ENCODE results near the gene HDAC1.
"Not testable (repeated sequence)": the region's sequence is repeated elsewhere in the genome, so short reads cannot be mapped to it uniquely, and the experiment has no call there.

The HDAC1 gene

GRCh38 chr1:32257227-32257508 lies 34.7 kb upstream of the HDAC1 start:
- Histone ChIP-seq H3K4me2 (ENCODE audit: low read length) (no peak overlapping the region), H3K27me3 (ENCODE audit: control insufficient read depth, insufficient read depth, low read length) (peaks cover 20% of the 10 kb centered on the region), H3K9me3 (replicated peaks; ENCODE audit: low read length) (no peaks in the 10 kb centered on the region), H3K9ac (ENCODE audit: low read depth, low read length) (no peak overlapping the region), H3K4me3 (ENCODE audit: low read length) (no peak overlapping the region), H3K36me3 (ENCODE audit: insufficient read depth, low read length) (no peaks in the 10 kb centered on the region), H3K4me1 (ENCODE audit: control insufficient read depth, insufficient read depth, low read length) (no peaks in the 10 kb centered on the region)

- not testable (repeated sequence) for H3K4me2 ChIP-seq (ENCODE audit: low read length); H3K27me3 ChIP-seq (ENCODE audit: control insufficient read depth, insufficient read depth, low read length); H3K4me3 ChIP-seq (ENCODE audit: low read length); H3K36me3 ChIP-seq (ENCODE audit: insufficient read depth, low read length); H3K4me1 ChIP-seq (ENCODE audit: control insufficient read depth, insufficient read depth, low read length); H3K9ac ChIP-seq (ENCODE audit: low read depth, low read length); H3K9me3 ChIP-seq (replicated peaks; ENCODE audit: low read length)
Observed at GRCh38 chr1:32263236-32263593, 28.7 kb upstream of the HDAC1 start.

- H3K9ac ChIP-seq (ENCODE audit: low read depth, low read length) = no peak overlapping the region
- no peaks in the 10 kb centered on the region for H3K9me3 ChIP-seq (replicated peaks; ENCODE audit: low read length)
- peaks cover 5% of the 10 kb centered on the region for H3K4me1 ChIP-seq (ENCODE audit: control insufficient read depth, insufficient read depth, low read length)
- no peak overlapping the region for H3K4me3 ChIP-seq (ENCODE audit: low read length)
- H3K36me3 ChIP-seq (ENCODE audit: insufficient read depth, low read length) = no peaks in the 10 kb centered on the region
- H3K27me3 ChIP-seq (ENCODE audit: control insufficient read depth, insufficient read depth, low read length) = peaks cover 10% of the 10 kb centered on the region
- no peak overlapping the region for H3K4me2 ChIP-seq (ENCODE audit: low read length)
Observed at GRCh38 chr1:32263744-32264143, 28.1 kb upstream of the HDAC1 start.

- no peaks in the 10 kb centered on the region for H3K36me3 ChIP-seq (ENCODE audit: insufficient read depth, low read length)
Observed at GRCh38 chr1:32265846-32266245, 26.0 kb upstream of the HDAC1 start.

GRCh38 chr1:32266921-32267591 lies 24.8 kb upstream of the HDAC1 start:
- Histone ChIP-seq H3K36me3 (ENCODE audit: insufficient read depth, low read length) (no peaks in the 10 kb centered on the region), H3K9me3 (replicated peaks; ENCODE audit: low read length) (no peaks in the 10 kb centered on the region), H3K4me1 (ENCODE audit: control insufficient read depth, insufficient read depth, low read length) (peaks cover 5% of the 10 kb centered on the region), H3K27me3 (ENCODE audit: control insufficient read depth, insufficient read depth, low read length) (peaks cover 24% of the 10 kb centered on the region), H3K4me3 (ENCODE audit: low read length) (no peak overlapping the region), H3K9ac (ENCODE audit: low read depth, low read length) (no peak overlapping the region), H3K4me2 (ENCODE audit: low read length) (no peak overlapping the region)

More at GRCh38 chr1:32265846-32266245, 26.0 kb upstream of the HDAC1 start:
- Histone ChIP-seq H3K9ac (ENCODE audit: low read depth, low read length) (no peak overlapping the region), H3K4me3 (ENCODE audit: low read length) (no peak overlapping the region), H3K4me1 (ENCODE audit: control insufficient read depth, insufficient read depth, low read length) (peaks cover 5% of the 10 kb centered on the region), H3K27me3 (ENCODE audit: control insufficient read depth, insufficient read depth, low read length) (peaks cover 15% of the 10 kb centered on the region), H3K4me2 (ENCODE audit: low read length) (no peak overlapping the region), H3K9me3 (replicated peaks; ENCODE audit: low read length) (no peaks in the 10 kb centered on the region)

GRCh38 chr1:32269744-32270143 lies 22.1 kb upstream of the HDAC1 start:
- Histone ChIP-seq H3K27me3 (ENCODE audit: control insufficient read depth, insufficient read depth, low read length) (peaks cover 39% of the 10 kb centered on the region), H3K36me3 (ENCODE audit: insufficient read depth, low read length) (no peaks in the 10 kb centered on the region), H3K4me2 (ENCODE audit: low read length) (no peak overlapping the region), H3K9ac (ENCODE audit: low read depth, low read length) (no peak overlapping the region), H3K4me1 (ENCODE audit: control insufficient read depth, insufficient read depth, low read length) (peaks cover 5% of the 10 kb centered on the region), H3K4me3 (ENCODE audit: low read length) (no peak overlapping the region), H3K9me3 (replicated peaks; ENCODE audit: low read length) (no peaks in the 10 kb centered on the region)

- Histone ChIP-seq H3K9me3 (replicated peaks; ENCODE audit: low read length) (no peaks in the 10 kb centered on the region), H3K27me3 (ENCODE audit: control insufficient read depth, insufficient read depth, low read length) (peaks cover 65% of the 10 kb centered on the region), H3K4me2 (ENCODE audit: low read length) (no peak overlapping the region), H3K9ac (ENCODE audit: low read depth, low read length) (no peak overlapping the region), H3K4me1 (ENCODE audit: control insufficient read depth, insufficient read depth, low read length) (no peaks in the 10 kb centered on the region), H3K36me3 (ENCODE audit: insufficient read depth, low read length) (no peaks in the 10 kb centered on the region), H3K4me3 (ENCODE audit: low read length) (no peak overlapping the region)
Observed at GRCh38 chr1:32272557-32273390, 19.1 kb upstream of the HDAC1 start.

GRCh38 chr1:32273391-32274208 lies 18.3 kb upstream of the HDAC1 start:
- H3K4me2 ChIP-seq (ENCODE audit: low read length) = no peak overlapping the region
- no peaks in the 10 kb centered on the region for H3K9me3 ChIP-seq (replicated peaks; ENCODE audit: low read length)
- no peaks in the 10 kb centered on the region for H3K4me1 ChIP-seq (ENCODE audit: control insufficient read depth, insufficient read depth, low read length)
- peaks cover 65% of the 10 kb centered on the region for H3K27me3 ChIP-seq (ENCODE audit: control insufficient read depth, insufficient read depth, low read length)
- H3K36me3 ChIP-seq (ENCODE audit: insufficient read depth, low read length) = no peaks in the 10 kb centered on the region
- H3K9ac ChIP-seq (ENCODE audit: low read depth, low read length) = no peak overlapping the region
- H3K4me3 ChIP-seq (ENCODE audit: low read length) = no peak overlapping the region

GRCh38 chr1:32274646-32275340 lies 17.1 kb upstream of the HDAC1 start:
- H3K4me1 ChIP-seq (ENCODE audit: control insufficient read depth, insufficient read depth, low read length) = no peaks in the 10 kb centered on the region
- no peak overlapping the region for H3K4me3 ChIP-seq (ENCODE audit: low read length)
- H3K9me3 ChIP-seq (replicated peaks; ENCODE audit: low read length) = no peaks in the 10 kb centered on the region
- H3K36me3 ChIP-seq (ENCODE audit: insufficient read depth, low read length) = no peaks in the 10 kb centered on the region
- H3K4me2 ChIP-seq (ENCODE audit: low read length) = no peak overlapping the region
- H3K9ac ChIP-seq (ENCODE audit: low read depth, low read length) = no peak overlapping the region
- H3K27me3 ChIP-seq (ENCODE audit: control insufficient read depth, insufficient read depth, low read length) = peaks cover 71% of the 10 kb centered on the region

GRCh38 chr1:32275424-32275823 lies 16.5 kb upstream of the HDAC1 start:
- peak overlapping the region; percentile 15 for H3K4me2 ChIP-seq (ENCODE audit: low read length)
- H3K4me1 ChIP-seq (ENCODE audit: control insufficient read depth, insufficient read depth, low read length) = no peaks in the 10 kb centered on the region
- no peaks in the 10 kb centered on the region for H3K36me3 ChIP-seq (ENCODE audit: insufficient read depth, low read length)
- H3K9me3 ChIP-seq (replicated peaks; ENCODE audit: low read length) = no peaks in the 10 kb centered on the region
- peaks cover 71% of the 10 kb centered on the region for H3K27me3 ChIP-seq (ENCODE audit: control insufficient read depth, insufficient read depth, low read length)
- H3K9ac ChIP-seq (ENCODE audit: low read depth, low read length) = no peak overlapping the region
- H3K4me3 ChIP-seq (ENCODE audit: low read length) = no peak overlapping the region
